Endometrium (tissue), 2 donors: ENCODE results near the gene PAQR8.
"Not testable (repeated sequence)": the region's sequence is repeated elsewhere in the genome, so short reads cannot be mapped to it uniquely, and the experiment has no call there.

Source experiments
- FAIRE-seq: peaks from 2 replicates; lab custom pipeline; 2012; peaks lifted over from hg19 to GRCh38; lab: Jason Lieb, UNC
- donor health status: control.
- donor health status: control.

PAQR8 gene

GRCh38 chr6:52411911-52412310 lies 50.0 kb downstream of the PAQR8 start:
- no peak for FAIRE-seq

GRCh38 chr6:52415333-52415732 lies 53.4 kb downstream of the PAQR8 start:
- no peak for FAIRE-seq

GRCh38 chr6:52415917-52416628 lies 54.1 kb downstream of the PAQR8 start:
- no peak for FAIRE-seq

- FAIRE-seq = no peak
Observed at GRCh38 chr6:52416629-52417151, 54.7 kb downstream of the PAQR8 start.

- FAIRE-seq = no peak
Observed at GRCh38 chr6:52417675-52418111, 55.7 kb downstream of the PAQR8 start.

- no peak for FAIRE-seq
Observed at GRCh38 chr6:52418606-52419005, 56.7 kb downstream of the PAQR8 start.

- FAIRE-seq = peak; percentile 90
Observed at GRCh38 chr6:52419809-52420667, 58.1 kb downstream of the PAQR8 start, which contains the start of gene EFHC1. Gene EFHC1, plus strand, starts transcription at chr6:52420342. Its CDS starts 69 bp downstream, at chr6:52420411.

- no peak for FAIRE-seq
Observed at GRCh38 chr6:52420668-52421358, 58.9 kb downstream of the PAQR8 start.

- FAIRE-seq = no peak
Observed at GRCh38 chr6:52422156-52422555, 60.2 kb downstream of the PAQR8 start.

GRCh38 chr6:52423448-52423847 lies 61.5 kb downstream of the PAQR8 start:
- no peak for FAIRE-seq

- no peak for FAIRE-seq
Observed at GRCh38 chr6:52423971-52424381, 62.0 kb downstream of the PAQR8 start.

GRCh38 chr6:52424513-52424912 lies 62.6 kb downstream of the PAQR8 start:
- no peak for FAIRE-seq

- FAIRE-seq = no peak
Observed at GRCh38 chr6:52426667-52427066, 64.7 kb downstream of the PAQR8 start.

GRCh38 chr6:52433294-52433693 lies 71.3 kb downstream of the PAQR8 start:
- FAIRE-seq = not testable (repeated sequence)

- FAIRE-seq = no peak
Observed at GRCh38 chr6:52435345-52435744, 73.4 kb downstream of the PAQR8 start.

GRCh38 chr6:52438926-52439325 lies 77.0 kb downstream of the PAQR8 start:
- FAIRE-seq = no peak

GRCh38 chr6:52454556-52454955 lies 92.6 kb downstream of the PAQR8 start:
- FAIRE-seq = no peak

- FAIRE-seq = no peak
Observed at GRCh38 chr6:52457096-52457495, 95.1 kb downstream of the PAQR8 start.
